HUES64 (cell line): Measurements from ENCODE around the gene PCID2.

Experiments used
- H3K27ac ChIP-seq: 2 replicates; pipeline ENCODE4 v1.7.0; 2013; ENCODE audit warnings: low read depth, low read length, inconsistent platforms
- H3K27me3 ChIP-seq: 2 replicates; pipeline ENCODE4 v1.6.1; 2013; ENCODE audit warnings: mild to moderate bottlenecking, low read length; ENCODE audit not compliant: insufficient read depth
- H3K36me3 ChIP-seq: 2 replicates; pipeline ENCODE4 v1.6.1; 2013; ENCODE audit warnings: mild to moderate bottlenecking, low read length; ENCODE audit not compliant: insufficient read depth
- H3K4me1 ChIP-seq: 2 replicates; pipeline ENCODE4 v1.6.1; 2013; ENCODE audit warnings: mild to moderate bottlenecking, low read length, moderate library complexity; ENCODE audit not compliant: insufficient read depth
- H3K4me3 ChIP-seq: 2 replicates; pipeline ENCODE4 v1.5.1; 2013; ENCODE audit warnings: mild to moderate bottlenecking, low read length, moderate library complexity
- H3K9ac ChIP-seq: 2 replicates; pipeline ENCODE4 v1.6.1; 2013; ENCODE audit warnings: mild to moderate bottlenecking, low read depth, low read length
- H3K9me3 ChIP-seq: 2 replicates; pipeline ENCODE4 v1.6.1; 2013; ENCODE audit warnings: low read depth, low read length; ENCODE audit not compliant: insufficient read depth
- WGBS: fragments of 150-250, 120-280 bp; methylation state at CpG from one replicate; pipeline ENCODE4 v1.1.7; 2013; ENCODE audit warnings: missing lambda C conversion rate; 5-methylcytosine and 5-hydroxymethylcytosine counted together

PCID2 gene

DNA sequence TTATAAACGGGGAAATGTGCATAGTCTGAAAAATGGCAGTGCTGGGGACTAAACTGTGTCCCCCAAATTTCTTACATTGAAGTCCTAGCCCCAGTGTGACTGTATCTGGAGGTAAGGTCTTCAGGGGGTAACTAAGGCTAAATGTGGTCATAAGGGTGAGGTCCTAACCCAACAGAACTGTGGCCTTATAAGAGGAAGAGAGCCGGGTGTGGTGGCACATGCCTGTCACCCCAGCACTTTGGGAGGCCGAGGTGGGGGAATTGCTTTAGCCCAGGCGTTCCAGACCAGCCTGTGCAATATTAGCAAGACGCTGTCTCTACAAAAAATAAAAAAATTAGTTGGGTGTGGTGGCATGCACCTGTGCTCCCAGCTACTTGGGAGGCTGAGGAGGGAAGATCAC, 32.2 kb downstream of the PCID2 start:
- H3K4me1 ChIP-seq = peaks cover 20% of the 10 kb centered on the region; the same call in 1 of the 2 replicates
- no peaks in the 10 kb centered on the region for H3K27me3 ChIP-seq
- H3K36me3 ChIP-seq = peaks cover 84% of the 10 kb centered on the region
- WGBS = 75% methylated on average over 5 of the region's 5 CpGs
- no peaks in the 10 kb centered on the region for H3K9me3 ChIP-seq
- H3K9ac ChIP-seq = no peak overlapping the region
- H3K4me3 ChIP-seq = no peak overlapping the region
- no peak overlapping the region for H3K27ac ChIP-seq

DNA sequence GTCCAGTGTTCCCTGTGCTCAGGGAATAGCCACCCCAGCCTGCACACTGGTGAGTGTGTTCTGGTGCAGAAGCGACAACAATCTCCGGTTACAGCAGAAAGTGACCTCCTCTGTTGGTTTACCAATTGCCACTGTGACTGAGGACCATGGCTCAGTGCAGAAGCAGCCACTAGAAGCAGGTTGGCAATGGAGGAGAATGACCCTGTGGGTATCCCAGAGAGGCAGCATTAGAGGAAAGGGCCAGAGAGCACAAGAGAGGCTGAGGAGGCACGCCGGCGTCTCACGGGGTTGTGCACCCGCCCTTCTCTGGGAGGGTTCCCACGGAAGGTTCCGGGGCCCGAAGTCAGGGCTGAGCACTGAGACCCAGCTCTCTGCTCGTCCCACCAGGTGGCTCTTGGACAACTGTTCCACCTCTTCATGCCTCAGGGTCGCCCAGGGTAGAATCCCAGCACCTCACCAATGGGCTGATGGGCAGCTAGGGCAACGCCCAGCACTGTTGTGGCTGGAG, 36.0 kb downstream of the PCID2 start:
- WGBS = 97% methylated on average over 13 of the region's 13 CpGs
- no peak overlapping the region for H3K9ac ChIP-seq
- H3K4me3 ChIP-seq = no peak overlapping the region
- H3K27me3 ChIP-seq = no peaks in the 10 kb centered on the region
- peaks cover 70% of the 10 kb centered on the region for H3K36me3 ChIP-seq
- peaks cover 10% of the 10 kb centered on the region for H3K4me1 ChIP-seq
- no peaks in the 10 kb centered on the region for H3K9me3 ChIP-seq
- H3K27ac ChIP-seq = no peak overlapping the region

DNA sequence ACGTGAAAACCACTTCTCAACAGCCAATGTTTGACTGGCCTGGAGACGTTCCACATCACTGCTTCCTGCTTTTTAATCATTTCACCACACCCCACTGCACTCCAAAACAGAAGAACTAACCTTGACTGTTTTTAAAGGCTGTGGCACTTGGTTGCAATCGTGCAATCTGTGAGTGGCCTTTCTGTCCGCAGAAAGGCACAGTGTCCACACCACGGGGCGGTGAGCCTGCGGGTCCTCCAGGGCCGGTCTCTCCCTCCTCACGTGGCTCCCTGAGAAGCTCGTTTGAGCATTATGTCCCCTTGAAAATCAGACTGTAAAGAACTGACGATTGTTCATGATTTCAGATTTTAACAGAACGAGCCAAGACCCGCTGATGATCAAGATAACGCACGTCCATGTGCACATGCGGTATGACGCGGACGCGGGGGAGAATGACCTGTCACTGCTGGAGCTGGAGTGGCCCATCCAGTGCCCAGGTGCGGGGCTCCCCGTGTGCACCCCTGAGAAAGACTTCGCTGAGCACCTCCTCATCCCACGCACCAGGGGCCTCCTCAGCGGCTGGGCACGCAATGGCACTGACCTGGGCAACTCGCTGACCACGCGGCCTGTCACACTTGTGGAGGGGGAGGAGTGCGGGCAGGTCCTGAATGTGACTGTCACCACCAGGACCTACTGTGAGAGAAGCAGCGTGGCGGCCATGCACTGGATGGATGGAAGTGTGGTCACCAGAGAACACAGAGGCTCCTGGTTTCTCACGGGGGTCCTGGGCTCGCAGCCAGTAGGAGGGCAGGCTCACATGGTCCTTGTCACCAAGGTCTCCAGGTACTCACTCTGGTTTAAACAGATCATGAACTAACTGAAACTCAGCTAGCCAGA, 37.0 kb downstream of the PCID2 start:
- Histone ChIP-seq H3K9ac (no peak overlapping the region), H3K36me3 (peaks cover 67% of the 10 kb centered on the region), H3K27me3 (no peaks in the 10 kb centered on the region), H3K4me3 (no peak overlapping the region), H3K27ac (0 out of 2 replicates have a peak overlapping the region, but pooled peaks have one; percentile 25), H3K9me3 (no peaks in the 10 kb centered on the region), H3K4me1 (peaks cover 10% of the 10 kb centered on the region)
- 96% methylated on average over 34 of the region's 34 CpGs for WGBS

DNA sequence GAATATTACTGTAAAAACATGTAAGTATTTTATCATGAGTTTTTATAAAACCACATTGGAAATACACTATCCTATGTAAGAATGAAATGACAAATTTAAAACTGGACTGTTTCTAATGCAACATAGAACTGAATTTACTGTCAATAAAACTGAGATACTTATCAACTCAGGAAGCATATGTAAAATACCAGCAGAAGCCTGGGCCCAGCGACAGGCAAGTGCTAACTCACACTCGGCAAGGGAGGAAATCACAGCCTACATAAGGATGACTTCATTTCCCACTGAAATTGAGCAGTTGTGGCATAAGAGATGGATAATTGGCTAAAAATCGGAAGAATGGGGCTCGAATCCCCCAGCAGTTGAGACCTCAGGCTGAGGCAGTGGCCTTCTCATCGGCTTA, 38.0 kb downstream of the PCID2 start:
- no peak overlapping the region for H3K9ac ChIP-seq
- 83% methylated on average over 5 of the region's 5 CpGs for WGBS
- peaks cover 10% of the 10 kb centered on the region for H3K4me1 ChIP-seq
- H3K27ac ChIP-seq = no peak overlapping the region
- H3K9me3 ChIP-seq = no peaks in the 10 kb centered on the region
- H3K4me3 ChIP-seq = no peak overlapping the region
- peaks cover 57% of the 10 kb centered on the region for H3K36me3 ChIP-seq
- no peaks in the 10 kb centered on the region for H3K27me3 ChIP-seq

DNA sequence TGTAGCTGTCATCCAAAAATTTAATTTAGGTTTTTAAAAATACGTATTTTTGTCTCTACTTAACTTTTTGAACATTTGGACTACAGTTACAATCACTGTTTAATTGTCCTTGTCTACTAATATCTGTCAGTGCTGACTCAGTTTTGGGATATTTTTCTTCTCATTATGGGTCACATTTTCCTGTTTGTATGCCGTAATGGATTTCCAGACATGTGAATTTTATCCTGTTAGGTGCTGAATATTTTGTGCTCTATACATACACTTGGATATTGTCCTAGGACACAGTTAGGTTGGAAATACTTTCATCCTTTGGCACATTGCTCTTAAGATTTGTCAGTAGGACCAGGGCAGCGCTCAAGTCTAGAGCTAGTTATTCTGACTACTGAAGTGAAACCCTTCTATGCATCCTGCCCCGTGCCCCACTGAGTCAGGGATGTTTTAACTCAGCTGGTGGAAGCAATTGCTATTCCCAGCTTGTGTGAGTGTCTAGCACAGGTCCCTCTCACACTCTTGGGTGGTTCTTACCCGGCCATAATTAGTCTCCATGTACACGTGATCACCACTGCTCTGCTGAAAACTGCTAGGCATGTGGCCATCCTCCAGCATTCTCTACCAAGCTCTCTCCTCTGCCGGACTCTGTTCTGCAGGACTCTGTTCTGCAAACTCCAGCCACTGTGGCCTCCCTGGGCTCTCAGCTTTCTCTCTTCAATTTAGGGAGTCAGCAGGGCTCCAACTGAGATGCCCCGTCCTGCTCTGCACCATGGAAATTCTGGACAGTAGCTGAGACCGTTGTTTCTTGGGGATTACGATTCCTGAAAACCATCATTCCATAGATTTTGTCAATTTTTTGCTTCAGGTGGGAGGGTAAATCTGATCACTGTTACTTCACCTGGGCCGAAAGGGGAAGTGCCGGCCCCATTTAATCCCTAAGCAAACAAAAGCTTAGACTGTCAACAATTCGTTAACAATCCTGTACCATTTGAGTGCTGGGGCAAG, 38.9 kb downstream of the PCID2 start:
- Histone ChIP-seq H3K4me3 (no peak overlapping the region), H3K4me1 (peaks cover 10% of the 10 kb centered on the region), H3K9ac (no peak overlapping the region), H3K36me3 (peaks cover 47% of the 10 kb centered on the region), H3K27ac (no peak overlapping the region; the same call in 1 of the 2 replicates), H3K9me3 (no peaks in the 10 kb centered on the region), H3K27me3 (no peaks in the 10 kb centered on the region)
- WGBS = 92% methylated on average over 13 of the region's 13 CpGs

DNA sequence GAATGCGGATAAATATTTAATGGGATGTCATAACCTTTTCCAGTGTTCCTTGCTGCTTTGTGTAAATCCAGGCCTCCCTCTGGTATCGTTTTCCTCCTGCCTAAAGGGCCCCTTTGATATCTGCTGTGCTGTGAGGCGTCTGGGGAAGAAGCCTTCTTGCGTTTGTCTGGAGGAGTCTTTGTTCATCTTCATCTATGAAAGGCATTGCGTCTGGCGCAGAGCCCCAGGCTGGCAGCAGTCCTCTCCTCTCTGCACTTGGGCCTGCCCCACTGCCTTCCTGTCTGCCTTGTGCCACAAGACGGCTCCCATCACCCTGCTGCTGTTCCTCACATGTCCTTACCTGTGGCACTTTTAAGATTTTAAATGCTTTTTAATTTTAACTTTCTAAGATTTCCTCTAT, 40.3 kb downstream of the PCID2 start:
- Histone ChIP-seq H3K27me3 (no peaks in the 10 kb centered on the region), H3K27ac (no peak overlapping the region), H3K36me3 (peaks cover 42% of the 10 kb centered on the region), H3K4me3 (no peak overlapping the region), H3K9ac (no peak overlapping the region), H3K4me1 (peaks cover 12% of the 10 kb centered on the region), H3K9me3 (no peaks in the 10 kb centered on the region)
- WGBS = 96% methylated on average over 6 of the region's 7 CpGs

DNA sequence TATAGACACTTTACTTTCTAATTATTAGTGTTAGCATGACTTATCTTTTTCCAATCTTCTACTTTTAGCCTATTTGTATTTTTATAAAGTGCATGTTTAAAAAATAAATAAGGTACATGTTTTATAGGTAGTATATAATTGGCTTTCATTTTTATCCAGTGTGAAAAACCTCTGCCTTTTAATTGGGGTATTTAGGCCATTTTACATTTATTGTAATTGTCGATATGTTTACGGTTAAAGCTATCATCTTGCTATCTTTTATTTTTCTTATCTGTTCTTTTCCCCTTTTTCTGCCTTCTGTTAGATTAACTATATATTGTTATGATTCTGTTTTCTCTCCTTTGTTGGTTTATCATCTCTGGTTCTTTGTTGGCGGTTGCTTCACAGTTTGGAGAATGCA, 40.9 kb downstream of the PCID2 start:
- H3K27ac ChIP-seq = no peak overlapping the region
- no peak overlapping the region for H3K9ac ChIP-seq
- peaks cover 13% of the 10 kb centered on the region for H3K4me1 ChIP-seq
- no peaks in the 10 kb centered on the region for H3K27me3 ChIP-seq
- 100% methylated on average over 1 of the region's 3 CpGs for WGBS
- no peaks in the 10 kb centered on the region for H3K9me3 ChIP-seq
- no peak overlapping the region for H3K4me3 ChIP-seq
- peaks cover 42% of the 10 kb centered on the region for H3K36me3 ChIP-seq

DNA sequence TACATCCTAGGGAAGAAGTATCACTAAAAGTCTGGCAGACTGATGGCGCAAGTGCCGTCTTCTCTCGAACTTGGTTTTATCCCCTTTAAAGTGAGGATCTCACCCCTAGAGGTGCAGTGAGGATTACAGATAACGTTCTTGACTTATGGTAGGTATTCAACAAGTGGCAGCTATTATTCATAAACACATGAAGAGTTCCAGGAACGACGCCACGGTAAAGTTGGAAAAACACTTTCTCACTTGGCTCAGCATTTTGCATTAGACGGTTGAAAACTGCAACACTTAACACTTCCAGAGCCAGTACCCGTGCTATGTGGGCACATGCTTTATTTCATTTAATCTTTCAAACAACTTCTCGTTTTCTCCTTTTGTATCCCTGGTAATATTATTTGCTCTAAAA, 41.3 kb downstream of the PCID2 start:
- 98% methylated on average over 10 of the region's 10 CpGs for WGBS
- Histone ChIP-seq H3K36me3 (peaks cover 38% of the 10 kb centered on the region), H3K4me3 (no peak overlapping the region), H3K4me1 (peaks cover 13% of the 10 kb centered on the region), H3K27ac (no peak overlapping the region), H3K9me3 (no peaks in the 10 kb centered on the region), H3K9ac (no peak overlapping the region), H3K27me3 (no peaks in the 10 kb centered on the region)

DNA sequence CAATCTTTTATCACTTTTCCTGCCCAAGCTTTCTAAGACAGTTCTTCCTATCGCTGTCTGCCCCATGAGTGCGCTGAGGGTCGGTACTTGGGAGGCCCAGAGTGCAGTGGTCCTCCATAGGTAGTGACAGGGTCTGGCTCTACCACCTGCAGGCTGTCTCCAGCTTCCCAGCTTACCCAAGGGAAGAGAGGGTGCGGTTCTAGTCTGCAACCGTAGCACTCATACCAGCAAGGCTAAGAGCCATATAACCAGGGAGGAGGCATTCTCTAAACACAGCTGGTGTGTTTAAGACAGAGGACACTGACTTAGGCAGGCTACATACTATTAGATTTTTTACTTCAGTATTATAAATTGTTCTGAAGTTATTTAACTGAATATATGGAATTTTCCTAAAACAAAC, 41.8 kb downstream of the PCID2 start:
- Histone ChIP-seq H3K27ac (no peak overlapping the region), H3K4me1 (peaks cover 13% of the 10 kb centered on the region), H3K4me3 (no peak overlapping the region), H3K27me3 (no peaks in the 10 kb centered on the region), H3K9me3 (no peaks in the 10 kb centered on the region), H3K36me3 (peaks cover 33% of the 10 kb centered on the region), H3K9ac (no peak overlapping the region)
- 97% methylated on average over 5 of the region's 5 CpGs for WGBS

DNA sequence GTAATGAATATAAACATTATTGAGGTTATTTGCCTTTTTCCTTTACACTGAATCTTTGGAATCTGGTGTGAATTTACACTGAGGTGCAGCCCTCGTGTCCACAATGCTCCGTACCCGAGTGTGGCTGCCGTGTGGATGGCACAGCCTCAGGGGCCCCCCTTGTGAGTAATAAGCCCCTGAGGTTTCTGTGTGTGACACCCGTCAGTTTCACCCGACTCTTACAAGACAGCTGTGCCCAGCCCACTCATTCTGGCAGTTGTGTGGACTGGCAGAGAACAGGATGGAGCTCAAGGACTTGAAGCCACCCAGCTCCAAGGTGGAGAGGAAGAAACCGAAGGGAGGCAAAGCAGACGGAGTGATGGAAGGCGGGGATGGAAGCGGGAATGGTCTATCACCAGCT, 42.2 kb downstream of the PCID2 start:
- WGBS = 95% methylated on average over 10 of the region's 10 CpGs

DNA sequence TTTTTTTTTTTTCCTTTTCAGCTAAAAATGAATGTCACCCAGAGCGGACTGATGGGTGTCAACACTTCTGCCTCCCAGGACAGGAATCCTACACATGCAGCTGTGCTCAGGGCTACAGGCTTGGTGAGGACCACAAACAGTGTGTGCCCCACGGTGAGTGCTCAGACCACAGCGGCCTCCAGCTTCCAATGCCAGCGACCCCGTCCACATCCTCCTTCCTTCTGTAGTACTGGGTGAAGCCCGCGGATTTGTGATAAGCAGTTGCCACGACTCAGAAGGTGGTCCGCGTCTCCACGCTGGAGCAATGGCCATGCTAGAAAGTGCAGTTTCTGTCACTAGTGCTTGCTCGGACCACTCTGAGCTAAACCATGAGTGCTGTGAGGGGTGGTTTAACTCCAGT, 44.0 kb downstream of the PCID2 start:
- 0 out of 2 replicates have a peak, but pooled peaks cover 3% of the 10 kb centered on the region for H3K4me1 ChIP-seq
- H3K27ac ChIP-seq = no peak overlapping the region
- no peaks in the 10 kb centered on the region for H3K9me3 ChIP-seq
- no peak overlapping the region for H3K4me3 ChIP-seq
- H3K27me3 ChIP-seq = no peaks in the 10 kb centered on the region
- no peak overlapping the region for H3K9ac ChIP-seq
- H3K36me3 ChIP-seq = peaks cover 24% of the 10 kb centered on the region
- whole genome bisulfite sequencing = 92% methylated on average over 12 of the region's 12 CpGs

More for the DNA sequence above, 42.2 kb downstream of the PCID2 start:
- Histone ChIP-seq H3K36me3 (peaks cover 29% of the 10 kb centered on the region), H3K9ac (no peak overlapping the region), H3K27me3 (no peaks in the 10 kb centered on the region), H3K4me3 (no peak overlapping the region), H3K9me3 (no peaks in the 10 kb centered on the region), H3K27ac (no peak overlapping the region), H3K4me1 (peaks cover 13% of the 10 kb centered on the region)
